Activated T-cell treated with anti-CD3 and anti-CD28 coated beads, Interleukin-2, amount 50 U/mL, for 72 hours (primary cell): ENCODE data around the gene NAGK. TPM values are rescaled to one million over a fixed set of nuclear protein-coding genes. Genes with fewer than 3 reads are reported as not detected.
"Not testable (repeated sequence)": the region's sequence is repeated elsewhere in the genome, so short reads cannot be mapped to it uniquely, and the experiment has no call there.

Experiments used
- ATAC-seq, 2 donors: fragments of 150-1000 bp; cut with Tn5 transposase; replicated peaks in 1 of 2; 2 replicates each; pipeline ENCODE4 v1.10.0; 2021; ENCODE audit warnings: moderate library complexity in 2 of 2, mild to moderate bottlenecking in 1 of 2
- DNase-seq, 2 donors: peaks; one replicate each; pipeline ENCODE4 v3.0.0; 2021 to 2022; ENCODE audit warnings: mixed read lengths in 1 of 2
- H3K27ac Mint-ChIP-seq: one replicate; pipeline ENCODE4 v1.8.0; 2022; ENCODE audit warnings: mild to moderate bottlenecking, moderate library complexity, mixed read lengths
- H3K27me3 Mint-ChIP-seq: one replicate; pipeline ENCODE4 v1.8.0; 2022; ENCODE audit warnings: low read depth, mixed read lengths
- H3K36me3 Mint-ChIP-seq, 2 donors: one replicate each; pipeline ENCODE4 v1.8.0; 2022; ENCODE audit warnings: mixed read lengths in 2 of 2, mild to moderate bottlenecking in 1 of 2; ENCODE audit not compliant: insufficient read depth in 2 of 2
- H3K4me1 Mint-ChIP-seq: one replicate; pipeline ENCODE4 v1.8.0; 2022; ENCODE audit warnings: low read depth, mixed read lengths
- H3K4me3 Mint-ChIP-seq, 2 donors: one replicate each; pipeline ENCODE4 v1.8.0; 2022; ENCODE audit warnings: mild to moderate bottlenecking in 2 of 2, mixed read lengths in 2 of 2, moderate library complexity in 2 of 2
- H3K9me3 Mint-ChIP-seq, 2 donors: one replicate each; pipeline ENCODE4 v1.8.0; 2022; ENCODE audit warnings: mixed read lengths in 2 of 2
- total RNA-seq, 2 donors: library from RNA; stranded (reverse); gene quantifications; one replicate each; pipeline ENCODE4 v1.2.3, GENCODE V29; 2022

NAGK gene
- total RNA-seq, 2 donors from 2014 or later, result 51.3 to 53.8 TPM

DNA sequence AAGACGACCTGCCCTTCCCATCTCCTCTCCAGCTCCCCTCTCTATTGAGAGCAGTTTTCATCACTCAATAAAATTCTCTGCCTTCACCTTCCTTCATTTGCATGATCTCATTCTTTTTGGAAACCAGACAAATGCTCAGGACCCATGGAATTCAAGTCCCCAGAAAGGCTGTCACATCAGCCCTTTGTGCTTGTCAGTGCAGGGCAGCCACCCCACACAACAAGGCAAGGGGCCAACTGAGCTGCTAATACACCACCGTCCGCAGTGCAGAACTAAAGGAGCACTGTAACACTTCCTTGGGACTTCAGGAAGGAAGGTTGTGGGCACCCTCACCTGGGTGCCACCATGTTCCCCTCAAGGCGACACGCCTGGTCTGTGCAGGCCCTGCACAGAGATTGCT is 35.4 kb downstream of the NAGK start:
- H3K27me3 Mint-ChIP-seq, result peaks cover 10% of the 10 kb centered on the region
- H3K4me1 Mint-ChIP-seq, result peaks cover 5% of the 10 kb centered on the region
- ATAC-seq (no peak), DNase-seq (no peak)
- no peaks in the 10 kb centered on the region for H3K36me3 Mint-ChIP-seq
- no peak overlapping the region for H3K4me3 Mint-ChIP-seq
- H3K27ac Mint-ChIP-seq, result no peak overlapping the region
- H3K9me3 Mint-ChIP-seq, result peaks cover 2 to 4% of the 10 kb centered on the region in 2 donors

DNA sequence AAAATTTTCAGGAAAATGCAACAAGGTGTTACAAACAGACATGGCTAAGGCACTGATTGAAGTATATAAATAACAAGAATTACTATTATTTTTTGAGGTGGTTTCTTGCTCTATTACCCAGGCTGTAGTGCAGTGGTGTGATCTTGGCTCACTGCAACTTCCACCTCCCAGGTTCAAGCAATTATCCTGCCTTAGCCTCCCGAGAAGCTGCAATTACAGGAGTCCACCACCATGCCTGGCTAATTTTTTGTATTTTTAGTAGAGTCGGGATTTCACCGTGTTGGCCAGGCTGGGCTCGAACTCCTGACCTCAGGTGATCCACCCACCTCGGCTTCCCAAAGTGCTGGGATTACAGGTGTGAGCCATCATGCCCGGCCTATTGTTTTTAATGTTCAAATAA is 38.0 kb downstream of the NAGK start:
- H3K9me3 Mint-ChIP-seq, H3K36me3 Mint-ChIP-seq, H3K4me1 Mint-ChIP-seq, H3K27me3 Mint-ChIP-seq, H3K27ac Mint-ChIP-seq, ATAC-seq, H3K4me3 Mint-ChIP-seq, DNase-seq: not testable (repeated sequence)

- DNase-seq (no peak), ATAC-seq (no peak)
- Mint-ChIP-seq H3K36me3 (peaks cover 0 to 5% of the 10 kb centered on the region in 2 donors), H3K4me3 (no peak overlapping the region), H3K9me3 (peaks cover 2 to 4% of the 10 kb centered on the region in 2 donors), H3K4me1 (peaks cover 16% of the 10 kb centered on the region), H3K27me3 (no peaks in the 10 kb centered on the region), H3K27ac (no peak overlapping the region)
These were observed 39.6 kb downstream of the NAGK start for GRCh38 chr2:71108091-71108490.

- Mint-ChIP-seq H3K27me3 (no peaks in the 10 kb centered on the region), H3K9me3 (no peaks in the 10 kb centered on the region), H3K4me3 (no peak overlapping the region), H3K27ac (no peak overlapping the region), H3K36me3 (peaks cover 3 to 11% of the 10 kb centered on the region in 2 donors), H3K4me1 (peaks cover 16% of the 10 kb centered on the region)
- ATAC-seq (no peak), DNase-seq (no peak)
These were observed 45.4 kb downstream of the NAGK start for GRCh38 chr2:71113843-71114242.

DNA sequence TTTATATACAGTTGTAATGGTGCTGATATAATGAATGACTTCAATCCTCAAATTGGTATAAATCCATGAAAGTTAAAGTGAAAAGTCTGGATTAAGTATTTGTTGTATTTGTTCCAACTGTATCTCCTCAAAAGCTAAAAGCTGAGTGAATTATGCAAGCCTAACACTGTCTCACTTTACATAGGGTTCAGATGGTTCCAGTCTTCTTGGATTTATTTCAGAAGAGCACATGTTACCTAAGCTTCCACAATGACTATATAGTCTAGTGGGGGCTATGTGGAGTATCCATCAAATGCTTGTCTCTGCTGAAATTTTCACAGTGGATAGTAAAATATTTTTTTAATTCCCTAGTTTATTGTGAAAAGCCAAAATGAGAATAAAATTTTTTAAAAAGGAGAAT is 48.6 kb downstream of the NAGK start:
- H3K4me3 Mint-ChIP-seq, result no peak overlapping the region
- H3K27ac Mint-ChIP-seq, result no peak overlapping the region
- DNase-seq (no peak), ATAC-seq (no peak)
- no peaks in the 10 kb centered on the region for H3K27me3 Mint-ChIP-seq
- H3K36me3 Mint-ChIP-seq, result peaks cover 3 to 13% of the 10 kb centered on the region in 2 donors
- H3K9me3 Mint-ChIP-seq, result no peaks in the 10 kb centered on the region
- peaks cover 9% of the 10 kb centered on the region for H3K4me1 Mint-ChIP-seq

DNA sequence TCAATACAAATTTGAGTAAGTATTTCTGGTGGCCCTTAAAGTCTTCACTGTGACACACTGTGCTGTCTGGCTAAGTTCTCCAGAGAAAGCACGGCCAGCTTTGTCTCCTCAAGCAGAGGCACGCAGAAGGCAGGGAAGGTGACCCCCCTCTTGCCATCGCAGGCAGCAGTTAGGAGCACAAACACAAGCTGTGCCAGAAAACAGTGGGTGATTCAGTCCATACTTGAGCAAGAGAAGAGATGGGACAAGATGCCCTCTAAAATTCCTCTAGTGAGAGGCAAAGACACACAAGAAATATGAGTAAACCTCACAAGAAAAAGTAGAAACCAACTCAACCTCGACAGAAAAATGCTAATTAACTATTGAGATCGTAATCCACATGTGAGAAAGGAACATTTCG is 51.7 kb downstream of the NAGK start:
- H3K9me3 Mint-ChIP-seq, result no peaks in the 10 kb centered on the region
- no peak overlapping the region for H3K4me3 Mint-ChIP-seq
- no peaks in the 10 kb centered on the region for H3K27me3 Mint-ChIP-seq
- no peak overlapping the region for H3K27ac Mint-ChIP-seq
- H3K36me3 Mint-ChIP-seq, result peaks cover 5 to 15% of the 10 kb centered on the region in 2 donors
- H3K4me1 Mint-ChIP-seq, result peaks cover 9% of the 10 kb centered on the region
- DNase-seq (no peak), ATAC-seq (no peak)

DNA sequence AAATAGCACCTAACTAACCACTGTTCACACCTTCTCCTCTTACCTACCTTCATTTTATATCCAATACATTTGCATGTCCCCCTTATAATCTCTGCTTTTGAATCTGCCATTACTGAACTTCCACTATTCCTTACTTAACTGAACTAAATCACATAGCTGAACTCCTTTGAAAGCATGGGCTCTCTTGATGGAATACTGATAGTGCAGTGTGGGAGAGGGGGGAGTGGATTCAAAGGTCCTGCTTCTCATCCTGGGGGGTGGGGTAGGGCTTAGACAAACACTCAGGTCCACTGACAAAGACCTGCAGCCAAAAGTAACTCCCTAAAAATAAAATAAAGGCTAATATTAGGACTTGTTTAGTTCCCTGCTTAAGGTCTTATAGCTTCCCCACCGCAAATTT is 53.0 kb downstream of the NAGK start:
- ATAC-seq (no peak), DNase-seq (no peak)
- peaks cover 5 to 13% of the 10 kb centered on the region in 2 donors for H3K36me3 Mint-ChIP-seq
- no peaks in the 10 kb centered on the region for H3K27me3 Mint-ChIP-seq
- no peak overlapping the region for H3K4me3 Mint-ChIP-seq
- no peaks in the 10 kb centered on the region for H3K9me3 Mint-ChIP-seq
- H3K4me1 Mint-ChIP-seq, result peaks cover 9% of the 10 kb centered on the region
- no peak overlapping the region for H3K27ac Mint-ChIP-seq

- no peaks in the 10 kb centered on the region for H3K27me3 Mint-ChIP-seq
- no peak overlapping the region for H3K27ac Mint-ChIP-seq
- H3K4me3 Mint-ChIP-seq, result no peak overlapping the region
- DNase-seq (no peak), ATAC-seq (no peak)
- H3K4me1 Mint-ChIP-seq, result peaks cover 11% of the 10 kb centered on the region
- H3K9me3 Mint-ChIP-seq, result no peaks in the 10 kb centered on the region
- peaks cover 5 to 13% of the 10 kb centered on the region in 2 donors for H3K36me3 Mint-ChIP-seq
These were observed 54.2 kb downstream of the NAGK start for GRCh38 chr2:71122387-71123298.

DNA sequence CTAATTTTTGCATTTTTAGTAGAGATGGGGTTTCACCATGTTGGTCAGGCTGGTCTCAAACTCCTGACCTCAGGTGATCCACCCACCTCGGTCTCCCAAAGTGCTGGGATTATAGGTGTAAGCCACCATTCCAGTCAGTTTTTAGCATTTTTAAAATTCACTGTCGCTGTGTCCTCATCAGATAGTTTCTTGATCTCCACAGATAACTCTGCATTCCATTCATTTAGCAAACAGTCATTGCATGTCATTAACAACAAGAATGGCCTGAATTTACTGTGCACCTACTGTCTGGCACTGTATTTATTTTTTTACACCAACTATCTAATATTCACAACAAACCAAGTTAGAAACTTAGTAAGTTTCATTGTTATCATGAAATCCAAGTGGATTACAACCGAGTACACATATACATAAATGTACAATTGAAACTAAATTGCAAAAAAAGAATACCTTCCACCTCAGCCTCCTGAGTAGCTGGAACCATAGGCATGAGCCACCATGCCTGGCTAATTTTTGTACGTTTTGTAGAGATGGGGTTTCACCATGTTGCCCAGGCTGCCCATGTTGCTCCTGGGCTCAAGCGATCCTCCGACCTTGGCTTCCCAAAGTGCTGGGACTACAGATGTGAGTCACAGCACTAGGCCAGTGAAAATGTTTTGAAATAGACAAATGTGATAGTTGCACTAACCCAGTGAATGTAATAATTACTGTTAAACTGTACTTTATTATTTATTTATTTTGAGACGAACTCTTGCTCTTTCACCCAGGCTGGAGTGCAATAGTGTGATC is 57.3 kb downstream of the NAGK start:
- no peak for ATAC-seq
- Mint-ChIP-seq H3K9me3 (no peaks in the 10 kb centered on the region), H3K4me3 (no peak overlapping the region), H3K27ac (no peak overlapping the region), H3K27me3 (no peaks in the 10 kb centered on the region), H3K36me3 (peaks cover 7 to 9% of the 10 kb centered on the region in 2 donors), H3K4me1 (peaks cover 27% of the 10 kb centered on the region)
- DNase-seq, result no peak

GRCh38 chr2:71126957-71127356 is 58.5 kb downstream of the NAGK start:
- Mint-ChIP-seq H3K4me3 (no peak overlapping the region), H3K4me1 (peaks cover 27% of the 10 kb centered on the region), H3K9me3 (no peaks in the 10 kb centered on the region), H3K27me3 (no peaks in the 10 kb centered on the region), H3K27ac (no peak overlapping the region), H3K36me3 (peaks cover 7% of the 10 kb centered on the region in 2 donors)
- no peak for DNase-seq
- no peak for ATAC-seq

Other genes with a start within 250 kb of the NAGK start
- gene CLEC4F, start 248.0 kb upstream of the NAGK start, total RNA-seq, result not detected
- gene CD207, start 232.8 kb upstream of the NAGK start, total RNA-seq, result not detected
- not detected for gene VAX2, start 168.1 kb upstream of the NAGK start, total RNA-seq
- gene ATP6V1B1, start 132.7 kb upstream of the NAGK start, total RNA-seq, result not detected
- gene ANKRD53, start 90.0 kb upstream of the NAGK start, total RNA-seq, result under 1 TPM in 1 of 2 donors, not detected in 1; 0.58 TPM
- 10 to 100 TPM; 45.9 to 66.6 TPM for gene TEX261, start 73.8 kb upstream of the NAGK start, total RNA-seq
- 10 to 100 TPM; 20.8 to 31.8 TPM for gene MCEE, start 61.6 kb downstream of the NAGK start, total RNA-seq
- 10 to 100 TPM; 35.0 to 35.8 TPM for gene MPHOSPH10, start 62.0 kb downstream of the NAGK start, total RNA-seq
- gene PAIP2B, start 158.5 kb downstream of the NAGK start, total RNA-seq, result 1 to 10 TPM; 3.1 to 5.3 TPM